HG03575 (cell line): ENCODE data around the gene THUMPD3.

Experiments used
- ATAC-seq: cut with Tn5 transposase; IDR thresholded peaks from one replicate; pipeline ENCODE4 v1.9.1; 2021; ENCODE audit not compliant: unreplicated experiment, insufficient number of reproducible peaks, low FRiP score; ENCODE audit errors: extremely low read depth

THUMPD3 gene

GRCh38 chr3:9409981-9410854, 47.4 kb downstream of the THUMPD3 start:
- no peak for ATAC-seq

DNA sequence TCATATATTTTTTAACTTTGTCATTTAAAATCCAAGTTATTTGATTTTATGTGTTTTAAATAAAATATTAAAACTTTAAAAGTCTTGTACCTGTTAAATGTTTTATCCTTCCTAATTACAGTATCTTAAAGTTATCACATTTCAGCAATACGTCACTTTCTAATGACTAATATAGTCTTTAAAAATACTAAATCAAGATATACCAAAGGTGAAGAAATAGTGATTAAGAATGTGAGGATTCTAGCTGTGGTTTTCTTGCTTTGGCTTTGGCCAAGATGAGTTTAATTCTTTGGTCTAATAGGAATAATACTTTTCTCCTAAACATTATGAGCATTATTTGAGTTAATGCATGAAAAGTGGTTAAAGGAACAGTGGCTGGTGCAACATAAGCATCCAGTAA, 48.4 kb downstream of the THUMPD3 start:
- no peak for ATAC-seq

GRCh38 chr3:9412293-9412692, 49.4 kb downstream of the THUMPD3 start:
- ATAC-seq = no peak

DNA sequence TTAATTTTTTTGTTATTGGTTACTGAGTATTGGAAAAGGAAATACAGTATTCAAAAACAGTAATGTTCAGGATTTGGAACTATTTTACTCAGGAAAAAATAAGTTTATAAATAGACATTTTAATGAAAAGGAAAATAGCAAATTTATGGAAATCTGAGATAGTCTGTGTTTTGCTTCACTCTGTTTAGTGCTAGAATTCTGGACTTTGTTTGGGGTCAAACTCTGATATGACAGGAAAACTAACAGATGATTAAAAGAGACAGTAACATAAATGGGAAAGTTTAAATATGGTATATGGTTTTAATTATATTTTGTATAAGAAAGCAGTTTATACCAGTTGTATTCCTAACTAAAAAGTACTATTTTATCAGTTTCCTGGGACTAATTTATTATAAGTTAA, 52.0 kb downstream of the THUMPD3 start:
- ATAC-seq = no peak

DNA sequence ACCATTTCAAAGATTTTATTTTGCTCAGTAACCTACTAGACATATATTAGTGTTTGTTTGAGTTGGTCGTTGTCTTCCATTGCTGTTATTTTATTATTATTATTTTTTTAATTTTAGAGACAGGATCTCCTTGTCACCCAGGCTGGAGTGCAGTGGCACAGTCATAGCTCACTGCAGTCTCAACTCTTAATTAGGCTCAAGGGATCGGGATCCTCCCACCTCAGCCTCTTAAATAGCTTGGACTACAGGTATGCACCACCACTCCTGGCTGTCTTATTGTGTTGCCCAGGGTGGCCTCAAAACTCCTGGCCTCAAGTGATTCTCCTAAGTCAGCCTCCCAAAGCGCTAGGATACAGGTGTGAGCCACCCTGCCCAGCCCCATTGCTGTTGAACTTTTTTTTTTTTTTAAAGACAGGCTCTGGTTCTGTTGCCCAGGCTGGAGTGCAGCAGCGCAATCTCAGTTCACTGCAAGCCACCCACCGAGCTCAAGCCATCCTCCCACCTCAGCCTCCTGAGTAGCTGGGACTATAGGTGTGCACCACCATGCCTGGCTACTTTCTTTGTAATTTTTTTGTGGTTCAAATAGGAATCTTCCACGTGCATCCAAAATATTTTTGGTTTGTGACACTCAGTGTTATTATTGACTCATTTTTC, 52.8 kb downstream of the THUMPD3 start:
- ATAC-seq = no peak

GRCh38 chr3:9416139-9416780, 53.4 kb downstream of the THUMPD3 start:
- ATAC-seq = no peak

- no peak for ATAC-seq
Observed at GRCh38 chr3:9420850-9421549, 58.1 kb downstream of the THUMPD3 start.

DNA sequence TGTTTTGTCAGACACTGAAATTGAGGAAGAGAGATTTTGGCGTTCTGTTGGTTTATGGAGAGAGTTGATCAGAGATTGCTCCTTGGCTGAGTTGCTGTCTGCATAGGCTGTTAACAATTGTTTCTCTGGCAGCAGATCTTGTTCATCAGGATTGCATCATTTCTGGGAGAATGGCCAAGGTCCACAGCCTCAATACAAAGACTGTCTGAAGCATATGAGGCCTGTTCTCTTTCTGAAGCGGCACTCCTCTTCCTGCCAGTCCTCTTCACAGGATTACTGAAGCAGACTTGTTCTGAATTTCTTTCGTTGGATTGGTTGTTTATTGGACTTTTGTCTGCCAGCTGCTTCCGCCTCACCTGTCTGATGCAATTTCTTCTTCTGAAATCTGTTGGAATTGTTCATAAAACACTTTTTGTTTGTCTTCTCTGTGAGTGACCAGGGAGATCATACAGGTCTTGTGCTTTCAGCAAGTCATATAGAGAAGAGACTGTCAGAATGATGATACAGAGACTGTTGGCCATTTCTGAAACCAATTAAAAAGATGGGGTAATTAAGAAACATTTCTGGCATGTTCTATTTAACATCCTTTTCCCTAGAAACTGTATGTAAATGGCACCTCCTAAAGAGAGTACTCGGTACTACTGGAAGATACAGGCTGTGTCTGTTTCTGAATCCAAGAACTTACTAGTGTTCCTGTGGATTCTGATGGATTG, 60.0 kb downstream of the THUMPD3 start:
- ATAC-seq = no peak

DNA sequence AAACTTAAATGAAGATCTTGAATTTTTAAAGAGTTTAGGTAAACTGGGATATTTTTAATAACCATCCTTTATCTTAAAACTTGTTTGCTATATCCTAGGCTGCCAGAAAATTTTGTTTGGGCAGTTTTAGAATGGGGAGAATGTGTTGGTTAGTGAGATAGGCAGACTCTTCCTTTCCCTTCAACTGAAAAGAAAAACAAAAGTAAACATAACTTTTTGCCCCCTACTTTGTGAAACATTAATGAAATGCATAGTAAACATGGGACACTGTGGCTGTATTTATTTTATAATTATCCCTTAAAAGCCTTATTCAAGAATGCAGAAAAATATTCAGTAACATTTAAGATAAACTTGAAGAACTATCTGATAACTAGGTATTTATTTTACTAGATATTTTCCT, 65.6 kb downstream of the THUMPD3 start:
- ATAC-seq = no peak

GRCh38 chr3:9430733-9431132, 67.9 kb downstream of the THUMPD3 start:
- no peak for ATAC-seq

DNA sequence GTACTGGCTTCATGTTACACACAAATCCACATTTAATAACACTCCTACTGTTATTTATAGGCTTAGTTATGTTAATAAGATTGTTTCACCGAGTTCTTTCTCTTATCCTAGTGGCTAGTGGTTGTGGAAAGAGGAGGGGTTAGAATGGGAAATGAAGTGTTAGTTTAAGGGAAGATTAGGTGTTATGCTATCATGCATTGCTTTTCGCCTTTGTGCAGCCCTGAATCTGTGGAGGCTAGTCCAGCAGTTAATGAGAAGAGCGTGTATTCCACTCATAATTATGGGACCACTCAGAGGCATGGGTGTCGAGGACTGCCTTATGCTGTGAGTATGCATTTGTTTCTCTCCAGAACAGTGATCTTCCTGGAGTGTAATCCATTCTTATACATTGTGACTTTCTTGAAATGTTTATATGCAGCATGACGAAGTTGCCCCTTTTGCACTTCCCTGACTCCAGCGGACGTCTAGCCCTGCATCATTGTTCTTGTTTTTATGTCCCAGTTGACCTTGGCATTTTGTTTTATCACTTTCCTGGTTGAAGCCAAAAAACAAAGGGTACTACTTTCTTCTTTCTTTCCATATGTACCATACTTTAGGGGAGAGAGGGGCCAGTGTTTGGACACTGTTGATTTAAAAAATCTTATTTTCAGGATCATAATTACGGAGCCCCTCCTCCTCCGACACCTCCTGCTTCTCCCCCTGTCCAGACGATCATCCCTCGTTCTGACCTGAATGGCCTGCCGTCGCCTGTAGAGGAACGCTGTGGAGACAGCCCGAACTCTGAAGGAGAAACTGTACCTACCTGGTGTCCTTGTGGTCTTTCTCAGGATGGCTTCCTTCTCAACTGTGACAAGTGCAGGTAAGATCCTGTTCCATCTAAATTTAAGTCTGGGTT, 71.0 kb downstream of the THUMPD3 start:
- ATAC-seq = no peak

- no peak for ATAC-seq
Observed at GRCh38 chr3:9435316-9435715, 72.5 kb downstream of the THUMPD3 start.
